ENCODE results near the gene PKM. TPM values are rescaled to one million over a fixed set of nuclear protein-coding genes. Genes with fewer than 3 reads are reported as not detected.
A peak's percentile ranks its signal among the peaks of the same experiment; 100 is the strongest.
"Not testable (repeated sequence)": the region's sequence is repeated elsewhere in the genome, so short reads cannot be mapped to it uniquely, and the experiment has no call there.

Gene PKM
- total RNA-seq = 1,000 to 10,000 TPM; 1,316 to 2,692 TPM

GRCh38 chr15:72231066-72231832, at the start of gene PKM:
Gene PKM (minus strand): TSS chr15:72231190. CDS start chr15:72219097, 12,093 bp downstream.
- Mint-ChIP-seq H3K36me3 (peaks cover 29 to 45% of the 10 kb centered on the region in 2 donors), H3K27ac (peak within 1 kb of the TSS; percentile 91 to 99), H3K9me3 (no peaks in the 10 kb centered on the region)
- ATAC-seq (peak; percentile 51 to 63), DNase-seq (ENCODE audit: low spot score in 2 of 2) (peak; percentile 98 to 100)

- Mint-ChIP-seq H3K36me3 (no peaks in the 10 kb centered on the region), H3K9me3 (no peaks in the 10 kb centered on the region), H3K27ac (no peak overlapping the region)
- DNase-seq (ENCODE audit: low spot score in 2 of 2) (no peak), ATAC-seq (no peak)
Observed at GRCh38 chr15:72280751-72281150, 49.8 kb upstream of the PKM start.

- DNase-seq (ENCODE audit: low spot score in 2 of 2) (no peak), ATAC-seq (peak in 1 of 2 donors; percentile 14)
- no peak overlapping the region for H3K27ac Mint-ChIP-seq
- H3K9me3 Mint-ChIP-seq = no peaks in the 10 kb centered on the region
- no peaks in the 10 kb centered on the region for H3K36me3 Mint-ChIP-seq
Observed at GRCh38 chr15:72278737-72279136, 47.7 kb upstream of the PKM start.

GRCh38 chr15:72276326-72276700, 45.3 kb upstream of the PKM start:
- no peaks in the 10 kb centered on the region for H3K36me3 Mint-ChIP-seq
- DNase-seq (ENCODE audit: low spot score in 2 of 2) (no peak), ATAC-seq (no peak)
- H3K27ac Mint-ChIP-seq = peak overlapping the region in 1 of 2 donors; percentile 57
- H3K9me3 Mint-ChIP-seq = no peaks in the 10 kb centered on the region

- H3K36me3 Mint-ChIP-seq; ATAC-seq; DNase-seq (ENCODE audit: low spot score in 2 of 2); H3K9me3 Mint-ChIP-seq: not testable (repeated sequence)
- peak overlapping the region in 1 of 2 donors; percentile 57 for H3K27ac Mint-ChIP-seq
Observed at GRCh38 chr15:72275635-72276325, 44.8 kb upstream of the PKM start.

- H3K27ac Mint-ChIP-seq = peak overlapping the region; percentile 19 to 91
- no peaks in the 10 kb centered on the region for H3K9me3 Mint-ChIP-seq
- DNase-seq (ENCODE audit: low spot score in 2 of 2) (no peak), ATAC-seq (peak in 1 of 2 donors; percentile 2)
- peaks cover 5 to 9% of the 10 kb centered on the region in 2 donors for H3K36me3 Mint-ChIP-seq
Observed at GRCh38 chr15:72272997-72273352, 42.0 kb upstream of the PKM start.

GRCh38 chr15:72272213-72272996, 41.4 kb upstream of the PKM start, which contains the start of gene PARP6:
Gene PARP6 (minus strand): TSS chr15:72272554. CDS start chr15:72267477, 5,077 bp downstream.
- peak; percentile 97 to 99 for DNase-seq (ENCODE audit: low spot score in 2 of 2)
- ATAC-seq = peak; percentile 98
- Mint-ChIP-seq H3K9me3 (no peaks in the 10 kb centered on the region), H3K36me3 (peaks cover 5 to 10% of the 10 kb centered on the region in 2 donors), H3K27ac (peak within 1 kb of the TSS; percentile 88 to 91)

- Mint-ChIP-seq H3K9me3 (no peaks in the 10 kb centered on the region), H3K36me3 (peaks cover 10 to 15% of the 10 kb centered on the region in 2 donors), H3K27ac (peak overlapping the region; percentile 88 to 91)
- ATAC-seq (peak; percentile 1 to 5), DNase-seq (ENCODE audit: low spot score in 2 of 2) (no peak)
Observed at GRCh38 chr15:72271895-72272212, 40.9 kb upstream of the PKM start.

- DNase-seq (ENCODE audit: low spot score in 2 of 2) (no peak), ATAC-seq (no peak)
- H3K9me3 Mint-ChIP-seq = no peaks in the 10 kb centered on the region
- peak overlapping the region in 1 of 2 donors; percentile 91 for H3K27ac Mint-ChIP-seq
- peaks cover 10 to 15% of the 10 kb centered on the region in 2 donors for H3K36me3 Mint-ChIP-seq
Observed at GRCh38 chr15:72271221-72271620, 40.2 kb upstream of the PKM start.

- H3K36me3 Mint-ChIP-seq = peaks cover 14 to 16% of the 10 kb centered on the region in 2 donors
- H3K27ac Mint-ChIP-seq = no peak overlapping the region
- H3K9me3 Mint-ChIP-seq = no peaks in the 10 kb centered on the region
- DNase-seq (ENCODE audit: low spot score in 2 of 2) = no peak
- ATAC-seq = no peak
Observed at GRCh38 chr15:72269739-72270138, 38.7 kb upstream of the PKM start.

GRCh38 chr15:72265031-72265430, 34.0 kb upstream of the PKM start:
- Mint-ChIP-seq H3K36me3 (peaks cover 47 to 52% of the 10 kb centered on the region in 2 donors), H3K27ac (peak overlapping the region in 1 of 2 donors; percentile 72), H3K9me3 (no peaks in the 10 kb centered on the region)
- ATAC-seq = no peak
- DNase-seq (ENCODE audit: low spot score in 2 of 2) = no peak

GRCh38 chr15:72252663-72253299, 21.8 kb upstream of the PKM start:
- Mint-ChIP-seq H3K36me3 (peaks cover 17 to 29% of the 10 kb centered on the region in 2 donors), H3K9me3 (no peaks in the 10 kb centered on the region), H3K27ac (no peak overlapping the region)
- DNase-seq (ENCODE audit: low spot score in 2 of 2) = no peak
- ATAC-seq = no peak

- H3K27ac Mint-ChIP-seq = peak overlapping the region in 1 of 2 donors; percentile 33
- H3K9me3 Mint-ChIP-seq = no peaks in the 10 kb centered on the region
- DNase-seq (ENCODE audit: low spot score in 2 of 2) (no peak), ATAC-seq (no peak)
- peaks cover 16 to 25% of the 10 kb centered on the region in 2 donors for H3K36me3 Mint-ChIP-seq
Observed at GRCh38 chr15:72249142-72249810, 18.3 kb upstream of the PKM start.

- ATAC-seq (peak in 1 of 2 donors; percentile 16), DNase-seq (ENCODE audit: low spot score in 2 of 2) (no peak)
- H3K36me3 Mint-ChIP-seq = peaks cover 18 to 28% of the 10 kb centered on the region in 2 donors
- peak overlapping the region; percentile 33 to 44 for H3K27ac Mint-ChIP-seq
- H3K9me3 Mint-ChIP-seq = no peaks in the 10 kb centered on the region
Observed at GRCh38 chr15:72248514-72248913, 17.5 kb upstream of the PKM start.

- H3K27ac Mint-ChIP-seq = peak overlapping the region; percentile 19 to 29
- H3K9me3 Mint-ChIP-seq = no peaks in the 10 kb centered on the region
- DNase-seq (ENCODE audit: low spot score in 2 of 2) (no peak), ATAC-seq (no peak)
- peaks cover 5 to 19% of the 10 kb centered on the region in 2 donors for H3K36me3 Mint-ChIP-seq
Observed at GRCh38 chr15:72242775-72243370, 11.9 kb upstream of the PKM start.

- Mint-ChIP-seq H3K27ac (no peak overlapping the region), H3K36me3 (peaks cover 5 to 18% of the 10 kb centered on the region in 2 donors), H3K9me3 (no peaks in the 10 kb centered on the region)
- ATAC-seq = no peak
- DNase-seq (ENCODE audit: low spot score in 2 of 2) = no peak
Observed at GRCh38 chr15:72239652-72240051, 8.7 kb upstream of the PKM start.
